ENCODE measurements around the gene OTUD1.

The OTUD1 gene

GRCh38 chr10:23436983-23437382 is 1.9 kb upstream of the OTUD1 start:
- DNase-seq (ENCODE audit: low read depth): no peak
- no peak overlapping the region for H3K4me3 ChIP-seq (replicated peaks; ENCODE audit: low read depth, low read length)
- TF ChIP-seq, protein P1, sequence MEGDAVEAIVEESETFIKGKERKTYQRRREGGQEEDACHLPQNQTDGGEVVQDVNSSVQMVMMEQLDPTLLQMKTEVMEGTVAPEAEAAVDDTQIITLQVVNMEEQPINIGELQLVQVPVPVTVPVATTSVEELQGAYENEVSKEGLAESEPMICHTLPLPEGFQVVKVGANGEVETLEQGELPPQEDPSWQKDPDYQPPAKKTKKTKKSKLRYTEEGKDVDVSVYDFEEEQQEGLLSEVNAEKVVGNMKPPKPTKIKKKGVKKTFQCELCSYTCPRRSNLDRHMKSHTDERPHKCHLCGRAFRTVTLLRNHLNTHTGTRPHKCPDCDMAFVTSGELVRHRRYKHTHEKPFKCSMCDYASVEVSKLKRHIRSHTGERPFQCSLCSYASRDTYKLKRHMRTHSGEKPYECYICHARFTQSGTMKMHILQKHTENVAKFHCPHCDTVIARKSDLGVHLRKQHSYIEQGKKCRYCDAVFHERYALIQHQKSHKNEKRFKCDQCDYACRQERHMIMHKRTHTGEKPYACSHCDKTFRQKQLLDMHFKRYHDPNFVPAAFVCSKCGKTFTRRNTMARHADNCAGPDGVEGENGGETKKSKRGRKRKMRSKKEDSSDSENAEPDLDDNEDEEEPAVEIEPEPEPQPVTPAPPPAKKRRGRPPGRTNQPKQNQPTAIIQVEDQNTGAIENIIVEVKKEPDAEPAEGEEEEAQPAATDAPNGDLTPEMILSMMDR (IDR thresholded peaks at IDR 0.05; ENCODE audit: low read length, missing control alignments): no peak

GRCh38 chr10:23437963-23438546 is 820 bp upstream of the OTUD1 start:
- TF ChIP-seq, protein P1 (IDR thresholded peaks at IDR 0.05; ENCODE audit: low read length, missing control alignments): no peak
- peak overlapping the region; percentile 54 for H3K4me3 ChIP-seq (replicated peaks; ENCODE audit: low read depth, low read length)
- DNase-seq (ENCODE audit: low read depth): no peak

- DNase-seq (ENCODE audit: low read depth): peak; percentile 11
- TF ChIP-seq, protein P1 (IDR thresholded peaks at IDR 0.05; ENCODE audit: low read length, missing control alignments): no peak
- H3K4me3 ChIP-seq (replicated peaks; ENCODE audit: low read depth, low read length): peak overlapping the region; percentile 66
Measured at GRCh38 chr10:23439452-23439960, 631 bp downstream of the OTUD1 start.

DNA sequence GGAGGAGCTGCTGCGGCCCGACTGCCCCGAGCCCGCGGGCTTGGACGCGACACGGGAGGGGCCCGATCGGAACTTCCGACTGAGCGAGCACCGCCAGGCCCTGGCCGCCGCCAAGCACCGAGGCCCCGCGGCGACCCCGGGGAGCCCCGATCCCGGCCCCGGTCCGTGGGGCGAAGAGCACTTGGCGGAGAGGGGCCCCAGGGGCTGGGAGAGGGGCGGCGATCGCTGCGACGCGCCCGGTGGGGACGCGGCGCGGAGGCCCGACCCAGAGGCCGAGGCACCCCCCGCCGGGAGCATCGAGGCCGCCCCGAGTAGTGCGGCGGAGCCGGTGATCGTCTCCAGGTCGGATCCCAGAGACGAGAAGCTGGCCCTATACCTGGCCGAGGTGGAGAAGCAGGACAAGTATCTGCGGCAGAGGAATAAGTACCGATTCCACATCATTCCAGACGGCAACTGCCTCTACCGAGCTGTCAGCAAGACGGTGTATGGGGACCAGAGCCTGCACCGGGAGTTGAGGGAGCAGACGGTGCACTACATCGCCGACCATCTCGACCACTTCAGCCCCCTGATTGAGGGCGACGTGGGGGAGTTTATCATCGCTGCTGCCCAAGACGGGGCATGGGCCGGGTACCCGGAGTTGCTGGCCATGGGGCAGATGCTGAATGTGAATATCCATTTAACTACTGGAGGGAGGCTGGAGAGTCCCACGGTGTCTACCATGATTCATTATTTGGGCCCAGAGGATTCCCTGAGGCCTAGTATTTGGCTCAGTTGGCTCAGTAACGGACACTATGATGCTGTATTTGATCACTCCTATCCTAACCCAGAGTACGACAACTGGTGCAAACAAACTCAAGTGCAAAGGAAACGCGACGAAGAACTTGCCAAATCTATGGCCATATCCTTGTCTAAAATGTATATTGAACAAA is 1.4 kb downstream of the OTUD1 start:
- peak; percentile 33 for DNase-seq (ENCODE audit: low read depth)
- peak overlapping the region; percentile 66 for H3K4me3 ChIP-seq (replicated peaks; ENCODE audit: low read depth, low read length)
- TF ChIP-seq, protein P1 (IDR thresholded peaks at IDR 0.05; ENCODE audit: low read length, missing control alignments): no peak

- TF ChIP-seq, protein P1 (IDR thresholded peaks at IDR 0.05; ENCODE audit: low read length, missing control alignments): no peak
- H3K4me3 ChIP-seq (replicated peaks; ENCODE audit: low read depth, low read length): peak overlapping the region; percentile 66
- DNase-seq (ENCODE audit: low read depth): peak; percentile 10
Measured at GRCh38 chr10:23441251-23441650, 2.4 kb downstream of the OTUD1 start.

DNA sequence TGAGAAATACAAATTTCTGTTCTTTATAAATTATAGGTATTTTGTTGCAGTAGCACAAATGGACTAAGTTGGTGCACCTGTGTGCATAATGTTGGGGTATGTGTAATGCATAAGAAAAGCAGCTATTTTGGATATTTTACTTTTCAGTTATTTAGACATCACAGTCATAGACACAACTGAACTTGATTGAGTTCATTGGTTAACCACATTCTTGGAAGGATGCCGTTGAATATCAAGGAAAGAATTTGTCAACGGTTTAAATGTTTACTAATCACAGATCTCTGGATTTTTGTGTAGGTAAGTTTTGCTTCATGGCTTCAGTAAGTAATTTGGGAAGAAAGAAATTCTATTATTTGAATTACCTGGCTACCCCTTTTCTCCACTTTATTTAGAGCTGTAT is 4.1 kb downstream of the OTUD1 start:
- no peak overlapping the region for H3K4me3 ChIP-seq (replicated peaks; ENCODE audit: low read depth, low read length)
- DNase-seq (ENCODE audit: low read depth): peak; percentile 10
- TF ChIP-seq, protein P1 (IDR thresholded peaks at IDR 0.05; ENCODE audit: low read length, missing control alignments): no peak

Data from fibroblast of pulmonary artery (primary cell).